H9 (cell line): ENCODE results near the gene INVS. TPM values are rescaled to one million over a fixed set of nuclear protein-coding genes. Genes with fewer than 3 reads are reported as not detected.
A peak's percentile ranks its signal among the peaks of the same experiment; 100 is the strongest.

Experiments used
- DNase-seq: peaks from one replicate; pipeline ENCODE4 v3.0.0-alpha.2; 2017
- H2AFZ ChIP-seq: one replicate; pipeline ENCODE4 v1.6.1; 2013; ENCODE audit warnings: mild to moderate bottlenecking, low read length, control low read depth, moderate library complexity
- H2AK5ac ChIP-seq: 2 replicates; pipeline ENCODE4 v1.6.1; 2013; ENCODE audit warnings: low read length, control low read depth, mixed read lengths; ENCODE audit not compliant: insufficient read length
- H2BK120ac ChIP-seq: one replicate; pipeline ENCODE4 v1.6.1; 2013; ENCODE audit warnings: low read depth, mild to moderate bottlenecking, low read length, control low read depth, inconsistent platforms; ENCODE audit not compliant: poor library complexity, severe bottlenecking
- H2BK12ac ChIP-seq: 2 replicates; pipeline ENCODE4 v1.6.1; 2013; ENCODE audit warnings: low read length, control low read depth, mixed read lengths, low read depth; ENCODE audit not compliant: insufficient read length
- H2BK15ac ChIP-seq: 2 replicates; pipeline ENCODE4 v1.6.1; 2013; ENCODE audit warnings: low read depth, low read length, control low read depth
- H2BK20ac ChIP-seq: one replicate; pipeline ENCODE4 v1.6.1; 2013; ENCODE audit warnings: low read depth, mild to moderate bottlenecking, low read length, control low read depth, inconsistent platforms; ENCODE audit not compliant: poor library complexity, severe bottlenecking
- H2BK5ac ChIP-seq: 2 replicates; pipeline ENCODE4 v1.6.1; 2013; ENCODE audit warnings: low read length, control low read depth, mixed read lengths; ENCODE audit not compliant: insufficient read length
- H3K14ac ChIP-seq: 2 replicates; pipeline ENCODE4 v1.6.1; 2013; ENCODE audit warnings: low read length, control low read depth; ENCODE audit not compliant: insufficient read depth
- H3K18ac ChIP-seq: 2 replicates; pipeline ENCODE4 v1.6.1; 2013; ENCODE audit warnings: low read depth, mild to moderate bottlenecking, mixed read lengths, low read length, control low read depth; ENCODE audit not compliant: insufficient read length
- H3K23ac ChIP-seq: 2 replicates; pipeline ENCODE4 v1.6.1; 2013; ENCODE audit warnings: low read length, control low read depth, mixed read lengths, low read depth; ENCODE audit not compliant: insufficient read length
- H3K23me2 ChIP-seq: 2 replicates; pipeline ENCODE4 v1.6.1; 2013; ENCODE audit warnings: low read depth, mild to moderate bottlenecking, mixed read lengths, low read length, control low read depth; ENCODE audit not compliant: insufficient read length, poor library complexity, severe bottlenecking
- H3K27ac ChIP-seq: 2 replicates; pipeline ENCODE4 v1.5.1; 2013; ENCODE audit warnings: low read length, control low read depth, mixed read lengths, low read depth; ENCODE audit not compliant: insufficient read length
- H3K27me3 ChIP-seq: 2 replicates; pipeline ENCODE4 v1.6.1; 2013; ENCODE audit warnings: low read length, control low read depth, inconsistent platforms; ENCODE audit not compliant: insufficient read depth
- H3K4ac ChIP-seq: 2 replicates; pipeline ENCODE4 v1.6.1; 2013; ENCODE audit warnings: low read depth, mild to moderate bottlenecking, control low read depth, inconsistent platforms, low read length, moderate library complexity
- H3K4me1 ChIP-seq: 2 replicates; pipeline ENCODE4 v1.6.1; 2013; ENCODE audit warnings: low read length, control low read depth, inconsistent platforms; ENCODE audit not compliant: insufficient read depth
- H3K4me2 ChIP-seq: 2 replicates; pipeline ENCODE4 v1.6.1; 2013; ENCODE audit warnings: low read length, control low read depth, mixed read lengths; ENCODE audit not compliant: insufficient read length, insufficient read depth
- H3K56ac ChIP-seq: 2 replicates; pipeline ENCODE4 v1.6.1; 2013; ENCODE audit warnings: low read depth, mild to moderate bottlenecking, mixed read lengths, low read length, control low read depth; ENCODE audit not compliant: insufficient read length
- H3K79me1 ChIP-seq: 2 replicates; pipeline ENCODE4 v1.6.1; 2013; ENCODE audit warnings: low read depth, mild to moderate bottlenecking, moderate library complexity, low read length, control low read depth, inconsistent platforms; ENCODE audit not compliant: insufficient read depth, poor library complexity, severe bottlenecking
- H3K79me2 ChIP-seq: 2 replicates; pipeline ENCODE4 v1.6.1; 2013; ENCODE audit warnings: low read length, control low read depth, inconsistent platforms; ENCODE audit not compliant: insufficient read depth
- H3K9ac ChIP-seq: 2 replicates; pipeline ENCODE4 v1.6.1; 2013; ENCODE audit warnings: low read length, control low read depth, mixed read lengths; ENCODE audit not compliant: insufficient read length; ENCODE audit errors: extremely low read depth
- H3K9me3 ChIP-seq: one replicate; pipeline ENCODE4 v1.6.1; 2013; ENCODE audit warnings: low read depth, low read length, inconsistent platforms; ENCODE audit not compliant: control insufficient read depth
- H3T11ph ChIP-seq: one replicate; pipeline ENCODE4 v1.6.1; 2013; ENCODE audit warnings: mild to moderate bottlenecking, low read length, control low read depth, inconsistent platforms
- H4K20me1 ChIP-seq: one replicate; pipeline ENCODE4 v1.6.1; 2013; ENCODE audit not compliant: control insufficient read depth, insufficient read length, insufficient read depth
- H4K5ac ChIP-seq: 2 replicates; pipeline ENCODE4 v1.6.1; 2013; ENCODE audit warnings: low read depth, mild to moderate bottlenecking, mixed read lengths, low read length, control low read depth; ENCODE audit not compliant: insufficient read length
- H4K8ac ChIP-seq: replicated peaks from 2 replicates; pipeline ENCODE4 v1.6.1; 2013; ENCODE audit warnings: low read length, control low read depth, mixed read lengths, low read depth; ENCODE audit not compliant: insufficient read length
- H4K91ac ChIP-seq: 2 replicates; pipeline ENCODE4 v1.6.1; 2013; ENCODE audit warnings: low read depth, mild to moderate bottlenecking, moderate library complexity, mixed read lengths, low read length, control low read depth; ENCODE audit not compliant: insufficient read length
- H3K27ac Mint-ChIP-seq, 3 experiments: 2 replicates in 2 of 3; 3 replicates in 1 of 3; pipeline ENCODE4 v1.8.0; 2020 to 2021; ENCODE audit warnings: mixed read lengths in 3 of 3, mild to moderate bottlenecking in 1 of 3, moderate library complexity in 1 of 3
- H3K27me3 Mint-ChIP-seq: 2 replicates; pipeline ENCODE4 v1.8.0; 2021; ENCODE audit warnings: low read depth, mild to moderate bottlenecking, moderate library complexity, mixed read lengths
- H3K36me3 Mint-ChIP-seq, 3 experiments: 2 replicates in 2 of 3; 3 replicates in 1 of 3; pipeline ENCODE4 v1.8.0; 2020 to 2021; ENCODE audit warnings: low read depth in 3 of 3, mixed read lengths in 3 of 3; ENCODE audit not compliant: insufficient read depth in 1 of 3
- H3K4me1 Mint-ChIP-seq, 2 experiments: 2 replicates each; pipeline ENCODE4 v1.8.0; 2020; ENCODE audit warnings: mixed read lengths in 2 of 2
- H3K4me3 Mint-ChIP-seq, 2 experiments: 2 replicates in 1 of 2; 3 replicates in 1 of 2; pipeline ENCODE4 v1.8.0; 2020 to 2021; ENCODE audit warnings: mild to moderate bottlenecking in 2 of 2, mixed read lengths in 2 of 2, moderate library complexity in 1 of 2
- H3K9me3 Mint-ChIP-seq, 2 experiments: 2 replicates in 1 of 2; 3 replicates in 1 of 2; pipeline ENCODE4 v1.8.0; 2020; ENCODE audit warnings: mild to moderate bottlenecking in 2 of 2, mixed read lengths in 2 of 2, moderate library complexity in 1 of 2
- CTCF ChIP-seq: fragments of 200-600 bp; sonication (generic); conservative IDR thresholded peaks from 3 replicates; pipeline ENCODE4 v1.8.0; 2021; ENCODE audit warnings: antibody characterized with exemption, mild to moderate bottlenecking
- WGBS: extraction: QIAGEN DNeasy Blood & Tissue Kit; methylation state at CpG from one replicate; pipeline ENCODE4 v1.1.7; 2013; ENCODE audit warnings: missing lambda C conversion rate, low lambda C conversion rate, mixed read lengths; ENCODE audit not compliant: insufficient read length; ENCODE audit errors: extremely low coverage; 5-methylcytosine and 5-hydroxymethylcytosine counted together
- total RNA-seq: library from RNA; stranded (reverse); gene quantifications from 2 replicates; pipeline ENCODE4 v1.2.1, GENCODE V29; 2021

The INVS gene
- total RNA-seq, 1 experiment from 2014 or later: 7.5 TPM

GRCh38 chr9:100099722-100100042 is 639 bp downstream of the INVS start:
- Histone ChIP-seq H2AFZ (no peak overlapping the region), H4K20me1 (no peaks in the 10 kb centered on the region), H4K8ac (no peak overlapping the region), H3K14ac (no peak overlapping the region), H3T11ph (no peak overlapping the region), H3K9ac (peak overlapping the region; percentile 59), H3K27ac (no peak overlapping the region), H3K27me3 (no peaks in the 10 kb centered on the region), H2BK120ac (no peak overlapping the region), H2AK5ac (no peak overlapping the region), H3K4me2 (peak overlapping the region; percentile 94), H2BK15ac (no peak overlapping the region), H3K56ac (no peak overlapping the region), H3K79me1 (no peaks in the 10 kb centered on the region), H4K5ac (no peak overlapping the region), H2BK12ac (no peak overlapping the region), H3K18ac (no peak overlapping the region), H3K4ac (no peak overlapping the region), H3K4me1 (no peaks in the 10 kb centered on the region), H2BK5ac (no peak overlapping the region), H3K23ac (no peak overlapping the region), H4K91ac (no peak overlapping the region), H3K9me3 (no peaks in the 10 kb centered on the region), H3K79me2 (no peaks in the 10 kb centered on the region), H3K23me2 (peaks cover 5% of the 10 kb centered on the region), H2BK20ac (no peak overlapping the region)
- peaks cover 0 to 6% (median 0%) of the 10 kb centered on the region in 3 experiments; a peak in 2 of 7 replicates for H3K36me3 Mint-ChIP-seq
- H3K4me1 Mint-ChIP-seq: peaks cover 15 to 20% of the 10 kb centered on the region in 2 experiments
- H3K4me3 Mint-ChIP-seq: peak overlapping the region; percentile 99 to 100
- no peaks in the 10 kb centered on the region for H3K9me3 Mint-ChIP-seq
- no peaks in the 10 kb centered on the region for H3K27me3 Mint-ChIP-seq
- no peak for DNase-seq
- TF ChIP-seq CTCF: no peak
- H3K27ac Mint-ChIP-seq: peak overlapping the region; percentile 59 to 98 (median 95); a peak in 6 of 7 replicates
- no CpG with 5 or more reads among the region's 10 CpGs for WGBS
